GM19324 (cell line): Measurements from ENCODE around the gene DOK3.

Source experiments
- ATAC-seq: cut with Tn5 transposase; IDR thresholded peaks from one replicate; pipeline ENCODE4 v1.9.1; 2021; ENCODE audit warnings: mild to moderate bottlenecking, moderate library complexity; ENCODE audit not compliant: unreplicated experiment, low FRiP score

Gene DOK3

DNA sequence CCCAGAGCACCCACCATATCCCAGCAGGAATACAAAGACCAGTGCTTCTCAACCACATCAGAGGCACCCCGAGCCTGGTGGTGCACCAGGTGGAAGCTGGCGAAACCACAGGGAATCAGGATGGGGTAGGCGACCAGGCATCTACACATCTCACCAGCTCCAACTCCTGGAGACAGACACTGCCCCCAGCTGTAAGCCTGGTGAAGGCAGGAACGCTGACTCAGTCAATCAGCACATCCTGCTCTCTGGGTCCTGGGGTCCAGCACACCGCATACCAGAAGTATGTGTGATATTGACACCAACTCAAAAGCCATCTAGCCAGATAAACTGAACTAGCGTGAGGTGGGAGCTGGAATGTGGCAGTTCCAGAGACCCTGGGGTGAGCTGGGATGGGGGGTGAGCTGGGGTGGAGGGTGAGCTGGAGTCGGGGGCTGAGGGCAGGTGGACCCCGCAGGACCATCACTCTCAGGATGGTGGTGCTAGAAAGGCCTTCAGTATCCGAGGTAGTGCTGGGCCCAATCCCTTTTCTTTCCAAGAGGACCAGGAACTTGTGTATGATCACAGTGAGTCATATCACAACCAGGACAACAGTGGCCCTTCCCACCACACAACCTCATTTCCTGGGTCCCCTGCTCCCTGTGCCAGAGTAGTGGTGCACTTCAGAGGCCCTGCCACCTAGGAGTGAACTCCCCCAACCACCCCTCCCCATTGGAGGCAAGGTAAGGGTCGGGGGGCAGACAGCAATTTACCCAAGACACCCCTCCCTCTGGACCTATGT is 38.7 kb downstream of the DOK3 start:
- ATAC-seq = no peak

- ATAC-seq = no peak
Observed at GRCh38 chr5:177469750-177470525, 39.7 kb downstream of the DOK3 start.

DNA sequence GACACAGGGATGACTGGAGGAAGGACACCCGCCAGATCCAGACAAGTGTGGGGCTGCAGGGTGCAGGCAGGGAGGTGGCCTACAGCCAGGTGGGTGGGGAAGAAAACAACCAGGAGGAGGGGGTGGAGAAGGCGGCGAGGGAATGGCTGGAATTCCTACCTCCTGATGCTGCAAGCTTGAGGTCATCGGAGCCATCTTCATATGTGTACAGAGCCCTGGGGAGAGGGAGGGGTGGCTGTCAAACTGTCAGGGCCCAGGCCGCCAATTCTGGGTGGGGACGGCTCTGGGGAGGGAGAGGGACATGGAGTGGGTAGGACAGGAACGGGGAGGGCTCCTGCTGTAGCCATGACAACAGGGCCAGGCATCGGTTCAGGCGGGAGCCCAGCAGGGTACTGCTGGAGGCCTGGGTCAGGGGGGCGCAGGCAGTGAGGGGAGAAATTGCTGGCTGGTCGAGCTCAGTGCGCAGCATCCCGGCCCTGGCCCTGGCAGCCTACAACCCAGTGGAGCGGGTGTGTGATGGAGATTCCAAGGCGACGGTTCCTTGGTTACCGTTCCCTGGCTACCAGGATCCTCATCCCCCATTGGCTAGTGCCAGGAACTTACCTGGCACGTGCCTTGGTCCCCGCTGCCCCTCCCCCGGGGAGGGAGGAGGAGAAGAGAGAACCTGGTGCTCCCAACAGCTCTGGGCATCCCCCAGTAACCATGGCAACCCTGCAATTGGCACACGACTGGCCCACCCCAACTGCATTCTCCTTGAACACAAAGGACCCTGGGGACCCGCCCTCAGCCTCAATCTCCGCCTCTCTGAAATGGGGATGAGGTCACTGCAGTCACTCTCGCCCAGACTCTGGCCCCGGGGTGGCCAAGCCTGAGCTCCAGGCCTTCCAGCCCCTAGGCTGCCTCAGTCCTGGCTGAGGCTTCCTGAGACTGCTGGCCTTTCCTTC is 40.7 kb downstream of the DOK3 start:
- no peak for ATAC-seq

DNA sequence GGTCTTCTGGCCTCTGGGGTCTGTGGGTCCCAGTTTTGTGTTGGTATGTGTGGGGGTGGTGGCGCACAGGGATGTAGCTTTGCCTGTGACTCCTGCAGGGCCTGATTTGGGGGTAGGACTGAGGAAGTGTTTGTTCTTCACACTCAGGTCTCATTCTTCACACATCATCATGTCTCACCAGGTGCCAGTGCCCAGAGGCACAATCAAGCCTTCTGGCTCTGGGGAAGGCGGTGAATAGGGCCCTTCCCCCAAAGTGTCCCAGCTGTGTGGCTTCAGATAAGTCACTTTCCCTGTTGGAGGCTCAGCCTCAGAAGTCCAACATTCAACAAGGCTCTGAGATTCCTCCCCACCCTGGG is 41.3 kb downstream of the DOK3 start:
- ATAC-seq = no peak

DNA sequence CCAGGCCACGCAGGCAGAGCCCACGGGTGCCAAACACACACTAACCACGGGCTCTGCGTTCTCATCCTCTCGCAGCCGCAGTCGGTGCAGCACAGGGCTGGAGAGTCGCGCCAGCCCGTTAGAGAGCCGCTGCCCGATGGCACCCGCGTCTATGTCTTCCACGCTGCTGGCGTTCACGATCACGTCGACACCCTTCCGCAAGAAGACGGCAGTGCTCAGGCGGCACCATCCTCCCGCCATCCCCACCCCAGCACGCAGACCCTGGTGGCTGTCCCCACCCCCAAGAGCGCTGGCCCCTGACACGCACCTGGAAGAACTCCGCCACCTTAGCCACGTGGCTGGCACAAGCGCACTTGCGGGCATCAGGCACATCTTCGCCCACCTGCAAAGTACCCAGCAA is 42.2 kb downstream of the DOK3 start:
- no peak for ATAC-seq

- ATAC-seq = no peak
Observed at GRCh38 chr5:177466861-177467260, 42.8 kb downstream of the DOK3 start.

DNA sequence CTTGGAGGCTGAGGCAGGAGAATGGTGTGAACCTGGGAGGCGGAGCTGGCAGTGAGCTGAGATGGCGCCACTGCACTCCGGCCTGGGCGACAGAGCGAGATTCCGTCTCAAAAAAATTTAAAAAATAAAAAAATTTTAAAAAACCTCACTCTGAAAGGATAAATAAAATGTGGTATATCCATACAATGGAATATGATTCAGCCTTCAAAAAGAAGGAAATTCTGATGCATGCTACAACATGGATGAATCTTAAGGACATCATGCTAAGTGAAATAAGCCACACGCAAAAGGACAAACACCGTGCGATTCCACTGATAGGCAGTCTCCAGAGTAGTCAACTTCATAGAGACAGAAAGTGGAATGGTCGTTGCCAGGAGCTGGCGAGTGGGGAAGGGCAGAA is 44.6 kb downstream of the DOK3 start:
- ATAC-seq = no peak

- no peak for ATAC-seq
Observed at GRCh38 chr5:177462021-177462670, 47.5 kb downstream of the DOK3 start.

- no peak for ATAC-seq
Observed at GRCh38 chr5:177459819-177460628, 49.6 kb downstream of the DOK3 start.

GRCh38 chr5:177459357-177459756 is 50.3 kb downstream of the DOK3 start:
- no peak for ATAC-seq

DNA sequence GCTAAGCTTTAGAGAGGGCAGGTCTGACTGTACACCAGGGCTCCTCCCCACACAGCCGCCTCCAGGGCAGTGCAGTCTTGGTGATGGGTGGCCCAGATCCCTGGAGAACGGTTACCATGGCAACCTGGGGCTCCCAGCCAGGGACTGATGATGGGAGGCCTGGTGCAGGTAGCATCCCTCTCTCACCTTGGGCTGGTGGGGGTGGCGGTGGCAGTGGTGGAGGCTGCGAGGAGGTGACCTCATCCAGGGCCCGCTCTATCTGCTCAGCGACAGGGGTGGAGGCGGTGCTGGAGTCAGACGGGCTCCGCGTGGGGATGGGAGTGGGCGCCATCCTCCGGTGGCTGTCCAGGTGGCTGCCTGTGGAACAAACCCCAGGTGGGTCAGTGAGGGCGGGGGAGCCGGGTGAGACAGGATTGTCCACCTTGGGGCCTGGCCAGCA is 50.7 kb downstream of the DOK3 start:
- no peak for ATAC-seq

- no peak for ATAC-seq
Observed at GRCh38 chr5:177457852-177458681, 51.6 kb downstream of the DOK3 start.

- peak; percentile 24 for ATAC-seq
Observed at GRCh38 chr5:177456976-177457851, 52.4 kb downstream of the DOK3 start.

DNA sequence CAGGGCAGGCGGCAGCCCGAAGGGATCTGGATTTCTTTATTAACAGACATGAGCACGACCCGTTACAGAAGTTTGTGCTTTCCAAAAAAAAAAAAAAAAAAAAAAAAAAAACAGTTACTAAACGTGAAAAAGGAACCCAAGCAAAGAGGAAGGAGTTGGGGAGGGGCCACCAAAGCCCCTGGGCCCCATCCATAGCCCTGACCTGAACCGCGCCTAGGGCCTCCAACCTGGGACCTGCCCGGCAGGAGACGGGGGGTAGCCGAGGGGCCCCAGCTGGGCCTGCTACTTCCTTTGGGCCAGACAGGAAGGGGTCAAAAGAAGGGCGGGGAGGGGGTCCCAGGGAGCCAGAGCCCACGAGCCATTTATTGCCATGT is 53.0 kb downstream of the DOK3 start:
- ATAC-seq = no peak

- peak; percentile 19 for ATAC-seq
Observed at GRCh38 chr5:177455661-177456590, 53.7 kb downstream of the DOK3 start.

GRCh38 chr5:177455036-177455660 is 54.5 kb downstream of the DOK3 start:
- peak; percentile 62 for ATAC-seq
